ACHN (cell line): ENCODE measurements around the gene TMEM60.
"Not testable (repeated sequence)": the region's sequence is repeated elsewhere in the genome, so short reads cannot be mapped to it uniquely, and the experiment has no call there.

Source experiments
- DNase-seq: peaks from one replicate; pipeline ENCODE4 v3.0.0-alpha.2; 2015
- in situ Hi-C: cut with HindIII; loops from 2 replicates; pipeline ENCODE4 v1.10.0; 2017; ENCODE audit warnings: low sequenced_read_pairs, low pct_ligation_motif_present, low pct_unique_long_range_greater_than_20kb

TMEM60 gene, protein sequence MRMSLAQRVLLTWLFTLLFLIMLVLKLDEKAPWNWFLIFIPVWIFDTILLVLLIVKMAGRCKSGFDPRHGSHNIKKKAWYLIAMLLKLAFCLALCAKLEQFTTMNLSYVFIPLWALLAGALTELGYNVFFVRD

DNA sequence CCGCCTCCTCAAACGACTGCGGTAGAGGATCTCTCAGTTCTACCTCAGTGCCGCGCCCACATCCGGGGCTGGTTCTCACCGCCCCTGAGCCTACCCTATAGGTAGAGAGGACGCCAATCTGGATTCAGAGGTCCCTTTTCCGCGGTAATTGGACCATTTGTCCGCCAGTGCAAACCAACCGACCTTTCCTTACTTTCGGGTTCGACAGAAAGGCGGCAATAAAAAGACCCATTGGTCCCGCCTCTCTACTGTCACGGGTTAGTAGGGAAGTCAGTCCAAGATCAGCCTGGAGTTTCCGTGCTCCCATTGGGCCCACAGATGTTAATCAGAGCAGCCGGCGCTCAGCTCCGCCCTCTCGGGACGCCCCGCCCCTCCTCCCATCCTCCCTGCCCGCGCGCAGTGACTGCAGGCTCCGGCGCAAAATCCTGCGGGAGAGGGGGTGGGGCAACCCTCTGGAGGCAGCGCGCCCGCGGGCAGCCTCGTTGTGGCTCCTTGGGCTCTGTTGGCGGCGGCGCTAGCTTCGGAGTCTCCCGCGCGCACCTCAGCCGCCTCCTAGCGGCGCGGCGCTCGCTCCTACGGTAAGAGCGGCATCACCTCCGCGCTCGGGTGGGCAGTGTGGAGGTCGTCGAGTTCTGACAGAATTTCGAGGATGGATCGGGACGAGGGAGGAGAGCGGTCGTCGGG is at the start of gene TMEM60, which contains the start of gene PHTF2:
TSS of gene TMEM60 (minus strand) at position 41 of the 684 bp plus-strand sequence. CDS start 4,061 bp downstream, outside the sequence.
TSS of gene PHTF2 (plus strand) at position 380 of the 684 bp plus-strand sequence.
- in situ Hi-C loops, result no loop called here
- peak; percentile 100 for DNase-seq

GRCh38 chr7:77846317-77847092 is 48.3 kb upstream of the TMEM60 start:
- no peak for DNase-seq
- in situ Hi-C loops, result no loop called here

DNA sequence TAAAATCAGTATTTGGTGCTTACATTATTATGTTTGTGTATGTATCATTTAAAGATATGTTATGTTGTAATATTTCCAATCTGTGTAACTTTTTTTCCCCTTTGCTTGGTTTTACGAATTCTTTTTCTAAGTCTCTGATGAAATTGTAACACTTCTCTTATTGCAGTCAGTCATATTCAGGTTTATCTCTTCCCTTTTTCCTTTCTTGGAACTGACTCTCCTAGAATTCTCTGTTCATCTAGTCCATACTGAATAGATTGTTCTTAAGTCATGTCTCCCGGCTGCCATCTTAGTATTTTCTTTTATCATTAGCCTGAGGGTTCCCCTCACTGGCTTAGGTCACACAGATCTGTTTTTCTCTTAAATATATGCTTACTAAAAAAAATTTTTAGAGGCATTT is 45.0 kb upstream of the TMEM60 start:
- no peak for DNase-seq
- in situ Hi-C loops, result no loop called here

GRCh38 chr7:77839919-77840318 is 41.7 kb upstream of the TMEM60 start:
- in situ Hi-C loops, result no loop called here

DNA sequence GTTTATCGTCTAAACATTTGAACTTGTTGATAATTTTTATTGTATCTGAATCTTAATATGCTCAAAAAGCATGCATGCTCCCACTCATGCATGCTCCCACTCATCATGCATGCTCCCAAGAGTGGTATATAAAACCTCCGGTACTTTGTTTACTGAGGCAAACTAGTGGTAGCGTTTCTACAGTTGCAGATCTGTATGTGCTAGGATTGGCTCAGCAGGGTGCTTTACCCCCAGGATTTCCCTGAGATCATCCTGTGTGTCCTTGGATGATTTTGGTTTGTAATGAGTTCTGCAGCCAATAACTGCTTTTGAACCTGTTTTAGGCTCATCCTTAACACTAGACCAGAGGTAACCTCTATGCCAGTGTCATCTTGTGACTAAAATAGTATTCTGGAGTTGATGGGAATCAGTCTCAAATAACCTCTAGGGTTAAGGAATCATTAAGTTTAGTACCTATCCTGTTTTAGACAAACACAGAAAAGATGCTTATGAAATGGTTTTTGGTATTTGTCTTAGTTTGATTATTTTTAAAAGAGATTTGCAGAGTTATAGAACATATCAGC is 40.8 kb upstream of the TMEM60 start:
- in situ Hi-C loops, result no loop called here
- no peak for DNase-seq

More at GRCh38 chr7:77839919-77840318, 41.7 kb upstream of the TMEM60 start:
- DNase-seq, result no peak

GRCh38 chr7:77837966-77838365 is 39.7 kb upstream of the TMEM60 start:
- in situ Hi-C loops, result no loop called here

DNA sequence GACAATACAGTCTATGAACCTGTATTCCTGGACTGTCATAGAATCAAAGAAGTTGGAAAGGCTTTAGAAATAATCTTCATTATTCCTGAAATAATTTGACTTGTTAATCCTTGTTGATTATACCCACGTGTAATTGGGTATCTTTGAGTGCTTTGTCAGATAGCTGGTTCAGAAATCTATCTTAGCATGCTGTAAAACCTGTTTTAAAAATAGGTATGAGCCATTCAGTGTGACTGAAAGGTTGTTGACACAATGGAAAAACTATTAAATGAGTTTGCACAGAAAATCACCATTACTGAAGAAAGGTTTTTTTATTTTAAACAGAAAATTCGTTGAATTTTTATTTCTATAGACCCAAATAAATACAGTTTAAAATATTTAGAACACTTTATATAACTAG is 39.0 kb upstream of the TMEM60 start:
- in situ Hi-C loops, result no loop called here
- DNase-seq, result no peak

More at GRCh38 chr7:77837966-77838365, 39.7 kb upstream of the TMEM60 start:
- DNase-seq, result no peak

- DNase-seq, in situ Hi-C loops: not testable (repeated sequence)
Measured at GRCh38 chr7:77836425-77836824, 38.2 kb upstream of the TMEM60 start.

DNA sequence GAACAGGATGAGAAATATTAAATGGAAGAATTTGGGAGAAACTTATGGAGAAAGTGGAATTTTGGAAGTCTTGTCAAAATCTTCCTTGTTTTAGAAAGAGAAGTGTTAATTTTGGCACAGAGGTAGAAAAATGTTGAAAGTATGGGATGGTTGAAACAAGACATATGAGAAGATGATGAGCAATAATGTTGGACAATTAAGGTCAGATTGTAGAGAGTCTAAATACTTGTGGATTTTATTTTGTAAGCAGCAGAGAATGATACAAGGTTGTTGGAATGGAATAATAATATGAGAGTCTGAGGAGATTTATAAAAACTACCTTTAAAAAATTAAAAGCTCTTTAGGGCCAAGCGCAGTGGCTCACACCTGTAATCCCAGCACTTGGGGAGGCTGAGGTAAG is 34.9 kb upstream of the TMEM60 start:
- in situ Hi-C loops, result no loop called here
- no peak for DNase-seq

DNA sequence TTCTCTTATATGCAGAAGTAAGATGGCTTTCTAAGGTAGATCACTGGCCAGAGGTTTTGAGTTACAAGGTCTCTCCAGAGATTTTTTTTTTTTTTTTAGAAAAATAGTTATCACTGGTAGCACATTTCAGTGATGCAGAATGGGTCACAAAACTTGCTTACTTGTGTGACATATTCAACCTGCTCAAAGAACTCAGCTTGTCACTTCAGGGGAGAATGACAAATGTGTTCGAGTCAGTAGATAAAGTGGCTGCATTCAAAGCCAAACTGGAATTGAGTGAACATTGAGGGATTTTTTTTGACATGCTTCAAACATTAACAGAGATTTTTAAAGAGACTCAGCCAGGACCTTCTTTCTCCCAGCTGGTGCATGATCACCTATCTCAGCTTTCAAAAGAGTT is 33.7 kb upstream of the TMEM60 start:
- DNase-seq, result no peak
- in situ Hi-C loops, result no loop called here

- DNase-seq, result no peak
- in situ Hi-C loops, result no loop called here
Measured at GRCh38 chr7:77831481-77831880, 33.2 kb upstream of the TMEM60 start.

DNA sequence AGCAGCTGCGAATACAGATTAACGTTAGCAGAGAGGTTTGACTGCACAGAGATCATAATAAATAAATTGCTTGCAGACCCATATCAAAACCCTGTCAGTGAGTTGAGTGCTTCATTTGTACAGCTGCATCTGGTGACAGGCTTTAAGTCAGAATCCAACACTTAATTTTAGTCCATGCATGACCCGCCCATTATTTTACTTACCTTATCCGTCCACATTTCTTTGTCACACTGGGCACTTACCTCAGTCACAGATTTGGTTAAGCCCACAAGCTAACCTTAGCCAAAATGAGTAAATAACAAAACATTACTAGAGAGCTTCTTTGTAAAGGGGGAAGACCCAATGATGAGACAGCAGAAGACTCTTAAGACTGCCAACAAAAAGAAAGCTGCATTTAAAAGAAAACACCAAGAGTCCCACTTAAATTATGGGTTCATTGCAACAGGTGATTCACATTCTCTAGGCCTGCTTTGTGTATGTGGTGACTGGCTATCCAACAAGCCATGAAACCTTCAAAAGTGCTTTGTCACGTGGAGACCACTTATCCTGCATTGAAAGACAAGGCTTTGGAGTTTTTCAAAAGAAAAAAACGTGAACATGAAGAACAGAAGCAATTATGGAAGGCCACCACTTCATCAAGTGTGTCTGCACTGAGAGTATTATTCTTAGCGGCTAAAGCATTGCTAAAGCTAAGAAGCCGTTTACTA is 32.6 kb upstream of the TMEM60 start:
- DNase-seq, result no peak
- in situ Hi-C loops, result no loop called here

GRCh38 chr7:77827999-77828398 is 29.8 kb upstream of the TMEM60 start:
- DNase-seq, result no peak
- in situ Hi-C loops, result no loop called here

DNA sequence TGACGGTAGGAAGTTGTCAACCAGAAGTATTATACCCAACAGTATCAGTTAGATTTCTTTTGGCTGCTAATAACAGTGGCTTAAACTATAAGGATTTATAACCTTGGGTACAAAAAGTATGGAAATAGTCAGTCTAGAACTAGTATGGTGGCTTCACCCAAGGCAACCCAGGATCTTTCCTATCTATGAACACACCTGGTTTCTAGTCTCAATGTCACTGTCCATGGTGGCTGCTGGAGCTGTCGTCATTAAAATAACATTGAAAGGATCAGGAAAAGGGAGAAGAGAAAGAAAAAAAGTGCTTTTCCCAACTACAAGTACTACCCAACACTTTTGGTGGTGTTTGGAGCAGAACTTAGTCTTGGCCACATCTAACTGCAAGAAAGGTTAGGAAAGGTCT is 28.1 kb upstream of the TMEM60 start:
- no peak for DNase-seq
- in situ Hi-C loops, result no loop called here

DNA sequence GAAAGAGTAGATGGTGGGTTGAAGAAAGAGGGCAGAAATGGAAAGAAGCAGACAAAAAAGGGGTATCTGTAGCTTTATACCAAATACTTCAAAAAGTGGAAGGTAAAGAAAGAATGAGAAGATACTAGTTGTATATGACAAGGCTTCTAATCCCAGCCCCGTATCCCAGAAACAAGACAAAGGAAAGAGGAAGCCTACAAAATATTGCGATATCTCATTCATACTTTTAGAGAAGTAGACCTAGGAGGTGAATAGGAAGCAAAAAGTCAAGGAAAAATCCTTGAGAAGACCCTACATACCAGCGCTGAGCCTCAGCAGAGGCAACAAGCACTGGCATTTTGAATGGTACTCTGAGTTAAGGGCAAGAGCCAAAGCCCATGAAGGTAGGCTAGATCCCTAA is 26.9 kb upstream of the TMEM60 start:
- in situ Hi-C loops, result no loop called here
- DNase-seq, result no peak

- no peak for DNase-seq
- in situ Hi-C loops, result no loop called here
Measured at GRCh38 chr7:77824636-77825035, 26.4 kb upstream of the TMEM60 start.

GRCh38 chr7:77823787-77824186 is 25.6 kb upstream of the TMEM60 start:
- in situ Hi-C loops, result no loop called here
- no peak for DNase-seq

DNA sequence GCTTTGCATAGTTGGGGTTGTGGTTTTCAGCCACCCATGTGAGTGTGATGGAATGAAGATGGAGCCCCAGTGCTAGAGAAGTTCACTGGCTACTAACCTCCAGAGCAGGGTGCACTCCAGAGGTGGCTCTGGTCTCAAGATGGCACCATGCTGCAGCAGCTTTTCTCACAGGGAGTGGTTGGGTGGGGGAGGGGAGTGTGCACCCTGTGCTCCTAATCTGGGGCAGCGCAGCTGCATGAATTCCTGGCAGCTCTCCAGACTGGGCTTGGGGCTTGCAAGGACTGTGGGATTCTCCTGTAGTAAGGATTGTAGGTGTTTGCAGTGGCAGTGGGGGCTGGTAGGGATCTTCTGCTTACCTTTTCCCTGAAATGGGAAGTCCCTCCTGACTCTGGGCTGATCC is 24.0 kb upstream of the TMEM60 start:
- in situ Hi-C loops, result no loop called here
- no peak for DNase-seq

DNA sequence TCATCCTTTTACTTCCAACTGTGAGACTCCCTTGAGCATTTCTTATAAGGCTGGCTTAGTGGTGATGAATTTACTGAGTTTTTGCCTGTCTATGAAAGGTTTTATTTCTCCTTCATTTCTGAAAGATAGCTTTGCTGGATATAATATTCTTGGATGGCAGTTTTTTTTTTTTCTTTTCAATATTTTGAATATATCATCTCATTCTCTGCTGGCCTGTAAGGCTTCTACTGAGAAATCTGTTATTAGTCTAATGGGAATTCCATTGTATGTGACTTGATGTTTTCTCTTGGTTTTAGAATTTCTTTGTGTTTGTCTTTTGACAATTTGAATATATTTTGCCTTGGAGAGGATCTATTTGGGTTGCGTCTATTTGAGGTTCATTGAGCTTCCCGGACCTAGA is 22.7 kb upstream of the TMEM60 start:
- no peak for DNase-seq
- in situ Hi-C loops, result no loop called here
